Hematopoietic multipotent progenitor cell (in vitro differentiated cells): Measurements from ENCODE around the gene RABL6. TPM values are rescaled to one million over a fixed set of nuclear protein-coding genes. Genes with fewer than 3 reads are reported as not detected.
"Not testable (repeated sequence)": the region's sequence is repeated elsewhere in the genome, so short reads cannot be mapped to it uniquely, and the experiment has no call there.

ENCODE experiments used
- DNase-seq, 3 donors: peaks; one replicate each; pipeline ENCODE4 v3.0.0-alpha.2; 2011 to 2015; ENCODE audit warnings: low read depth in 2 of 3, low spot score in 2 of 3
- total RNA-seq: library from RNA; depleted of rRNA; stranded (reverse); fragments of >200 nt; gene quantifications from one replicate; pipeline ENCODE4 v1.2.3, GENCODE V29; 2012

RABL6 gene
- total RNA-seq, 1 donor = 66.8 TPM

GRCh38 chr9:136854842-136855460, 47.2 kb downstream of the RABL6 start:
- DNase-seq = no peak

GRCh38 chr9:136855461-136856078, 47.8 kb downstream of the RABL6 start:
- no peak for DNase-seq

GRCh38 chr9:136856079-136856476, 48.3 kb downstream of the RABL6 start:
- DNase-seq = no peak

- DNase-seq = no peak
These were observed 48.9 kb downstream of the RABL6 start for GRCh38 chr9:136856541-136857141.

- DNase-seq = no peak
These were observed 49.4 kb downstream of the RABL6 start for GRCh38 chr9:136857166-136857565.

- no peak for DNase-seq
These were observed 50.0 kb downstream of the RABL6 start for GRCh38 chr9:136857581-136858412.

GRCh38 chr9:136858452-136858843, 50.7 kb downstream of the RABL6 start:
- no peak for DNase-seq

GRCh38 chr9:136858844-136859757, 51.4 kb downstream of the RABL6 start:
- DNase-seq = no peak

GRCh38 chr9:136860529-136860928, 52.8 kb downstream of the RABL6 start:
- DNase-seq = no peak

- no peak for DNase-seq
These were observed 53.5 kb downstream of the RABL6 start for GRCh38 chr9:136860933-136861873.

GRCh38 chr9:136861874-136862457, 54.2 kb downstream of the RABL6 start:
- no peak for DNase-seq

GRCh38 chr9:136862849-136863622, 55.3 kb downstream of the RABL6 start:
- DNase-seq = no peak

- no peak for DNase-seq
These were observed 56.0 kb downstream of the RABL6 start for GRCh38 chr9:136863623-136864273.

GRCh38 chr9:136865041-136865767, 57.5 kb downstream of the RABL6 start:
- DNase-seq = no peak

- DNase-seq = no peak
These were observed 58.0 kb downstream of the RABL6 start for GRCh38 chr9:136865768-136866103.

GRCh38 chr9:136866898-136867421, 59.2 kb downstream of the RABL6 start:
- not testable (repeated sequence) for DNase-seq

- no peak for DNase-seq
These were observed 59.7 kb downstream of the RABL6 start for GRCh38 chr9:136867480-136867879.
